ENCODE data around the gene POTEJ.
"Not testable (repeated sequence)": the region's sequence is repeated elsewhere in the genome, so short reads cannot be mapped to it uniquely, and the experiment has no call there.

DNA sequence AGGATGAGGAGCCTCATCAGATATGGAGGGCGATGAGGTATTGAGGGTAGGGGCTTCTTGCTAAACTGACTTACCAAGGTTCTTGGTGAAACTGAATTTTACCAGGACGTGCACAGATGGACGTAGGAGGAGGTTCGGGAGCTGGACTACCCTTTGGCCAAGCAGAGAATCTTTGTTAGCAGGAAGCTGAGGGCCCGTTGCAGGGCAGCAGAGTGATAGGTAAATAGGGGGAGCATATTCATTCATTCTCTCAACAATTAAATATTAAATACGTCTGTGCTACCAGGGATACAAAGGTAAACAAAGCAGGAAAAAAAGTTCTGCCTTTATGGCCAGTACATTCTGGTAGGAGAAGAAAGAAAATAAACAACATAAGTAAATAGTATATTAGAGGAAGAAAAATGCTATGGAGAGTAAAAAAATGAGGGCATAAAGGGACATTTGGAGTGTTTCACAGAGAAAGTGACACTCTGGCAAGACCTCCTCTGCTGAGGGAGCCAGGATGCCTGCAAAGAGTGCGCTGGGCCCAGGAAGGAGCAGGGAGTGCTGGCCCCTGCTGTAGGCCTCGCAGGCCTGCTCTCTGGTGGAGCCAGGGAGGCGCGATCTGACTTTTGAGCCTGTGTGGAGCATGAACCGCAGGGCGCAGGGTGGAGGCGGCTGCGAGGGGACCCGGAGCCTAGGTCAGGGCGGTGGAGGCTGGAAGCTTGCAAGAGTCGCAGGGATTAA lies 2.8 kb upstream of the POTEJ start:
- TF ChIP-seq POLR2AphosphoS2 (IDR thresholded peaks at IDR 0.05; ENCODE audit: low read depth, low read length) = not testable (repeated sequence)
- TF ChIP-seq, protein P1, sequence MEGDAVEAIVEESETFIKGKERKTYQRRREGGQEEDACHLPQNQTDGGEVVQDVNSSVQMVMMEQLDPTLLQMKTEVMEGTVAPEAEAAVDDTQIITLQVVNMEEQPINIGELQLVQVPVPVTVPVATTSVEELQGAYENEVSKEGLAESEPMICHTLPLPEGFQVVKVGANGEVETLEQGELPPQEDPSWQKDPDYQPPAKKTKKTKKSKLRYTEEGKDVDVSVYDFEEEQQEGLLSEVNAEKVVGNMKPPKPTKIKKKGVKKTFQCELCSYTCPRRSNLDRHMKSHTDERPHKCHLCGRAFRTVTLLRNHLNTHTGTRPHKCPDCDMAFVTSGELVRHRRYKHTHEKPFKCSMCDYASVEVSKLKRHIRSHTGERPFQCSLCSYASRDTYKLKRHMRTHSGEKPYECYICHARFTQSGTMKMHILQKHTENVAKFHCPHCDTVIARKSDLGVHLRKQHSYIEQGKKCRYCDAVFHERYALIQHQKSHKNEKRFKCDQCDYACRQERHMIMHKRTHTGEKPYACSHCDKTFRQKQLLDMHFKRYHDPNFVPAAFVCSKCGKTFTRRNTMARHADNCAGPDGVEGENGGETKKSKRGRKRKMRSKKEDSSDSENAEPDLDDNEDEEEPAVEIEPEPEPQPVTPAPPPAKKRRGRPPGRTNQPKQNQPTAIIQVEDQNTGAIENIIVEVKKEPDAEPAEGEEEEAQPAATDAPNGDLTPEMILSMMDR (IDR thresholded peaks at IDR 0.05 in 2 of 3, conservative IDR thresholded peaks at IDR 0.05 in 1 of 3; ENCODE audit: control insufficient read depth in 2 of 3, extremely low read depth in 1 of 3, insufficient read depth in 1 of 3, low read depth in 3 of 3, low read length in 3 of 3) = not testable (repeated sequence)

All from GM12878 (cell line).